Upper lobe of right lung (tissue), 1 donor: ENCODE results near the gene VPS51. TPM values are rescaled to one million over a fixed set of nuclear protein-coding genes. Genes with fewer than 3 reads are reported as not detected.
A peak's percentile ranks its signal among the peaks of the same experiment; 100 is the strongest.
"Not testable (repeated sequence)": the region's sequence is repeated elsewhere in the genome, so short reads cannot be mapped to it uniquely, and the experiment has no call there.

ENCODE experiments used
- ATAC-seq: fragments of 200-7000 bp; cut with Tn5 transposase; one replicate; pipeline ENCODE4 v1.9.1; 2020; ENCODE audit warnings: mild to moderate bottlenecking, moderate library complexity
- DNase-seq: peaks from one replicate; pipeline ENCODE4 v3.0.0-alpha.2; 2020
- H3K27ac ChIP-seq: fragments of 200-600 bp; one replicate; pipeline ENCODE4 v1.8.0; 2022
- H3K27me3 ChIP-seq: fragments of 200-600 bp; one replicate; pipeline ENCODE4 v1.8.0; 2022; ENCODE audit warnings: mild to moderate bottlenecking
- H3K36me3 ChIP-seq: fragments of 200-600 bp; one replicate; pipeline ENCODE4 v1.8.0; 2022
- H3K4me1 ChIP-seq: fragments of 200-600 bp; one replicate; pipeline ENCODE4 v1.8.0; 2022
- H3K4me3 ChIP-seq: fragments of 200-600 bp; one replicate; pipeline ENCODE4 v1.8.0; 2022; ENCODE audit warnings: mild to moderate bottlenecking
- H3K9me3 ChIP-seq: fragments of 200-600 bp; one replicate; pipeline ENCODE4 v1.8.0; 2022
- intact Hi-C: fragments of 100-400 bp; cut with DNase I; formaldehyde crosslinking; loops from one replicate; pipeline ENCODE4 v1.11.0; 2022
- total RNA-seq: library from RNA; stranded (reverse); fragmentation: NEBNext Ultra II Directional; extraction: Animal tissue kit (Norgen Biotek cat#: 25700); gene quantifications from one replicate; pipeline ENCODE4 v1.2.1, GENCODE V29; 2021
- TF ChIP-seq, protein P1 (sequence below): fragments of 200-600 bp; IDR thresholded peaks from one replicate; pipeline ENCODE4 v1.8.0; 2022; ENCODE audit warnings: antibody characterized with exemption
- donor health status: DM: no; HTN: yes; CAD: no; lungs with severe emphysema.

The VPS51 gene
- total RNA-seq, 1 donor from 2014 or later, result 101 TPM

DNA sequence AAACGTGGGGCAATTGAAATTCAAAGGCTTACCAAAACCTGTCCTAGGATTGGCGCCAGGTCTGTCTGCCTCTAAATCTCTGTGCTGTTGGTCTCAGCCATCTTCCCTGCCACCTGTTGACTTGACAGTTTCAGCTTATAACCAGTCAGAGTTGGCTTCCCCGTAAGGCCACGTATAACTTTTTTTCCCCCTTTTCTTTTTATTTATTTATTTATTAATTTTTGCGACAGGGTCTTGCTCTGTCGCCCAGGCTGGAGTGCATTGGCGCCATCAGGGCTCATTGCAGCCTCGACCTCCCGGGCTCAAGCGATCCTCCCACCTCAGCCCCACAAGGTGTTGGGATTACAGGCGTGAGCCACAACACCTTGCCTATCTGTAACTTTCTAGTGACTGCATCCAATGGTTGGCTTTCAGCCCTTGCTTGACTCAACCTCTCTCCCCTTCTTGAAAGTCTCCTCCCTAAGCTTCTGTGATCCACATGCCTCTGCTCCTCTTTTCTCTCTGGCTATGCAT lies 39.7 kb downstream of the VPS51 start:
- ATAC-seq, result no peak
- TF ChIP-seq, protein P1, sequence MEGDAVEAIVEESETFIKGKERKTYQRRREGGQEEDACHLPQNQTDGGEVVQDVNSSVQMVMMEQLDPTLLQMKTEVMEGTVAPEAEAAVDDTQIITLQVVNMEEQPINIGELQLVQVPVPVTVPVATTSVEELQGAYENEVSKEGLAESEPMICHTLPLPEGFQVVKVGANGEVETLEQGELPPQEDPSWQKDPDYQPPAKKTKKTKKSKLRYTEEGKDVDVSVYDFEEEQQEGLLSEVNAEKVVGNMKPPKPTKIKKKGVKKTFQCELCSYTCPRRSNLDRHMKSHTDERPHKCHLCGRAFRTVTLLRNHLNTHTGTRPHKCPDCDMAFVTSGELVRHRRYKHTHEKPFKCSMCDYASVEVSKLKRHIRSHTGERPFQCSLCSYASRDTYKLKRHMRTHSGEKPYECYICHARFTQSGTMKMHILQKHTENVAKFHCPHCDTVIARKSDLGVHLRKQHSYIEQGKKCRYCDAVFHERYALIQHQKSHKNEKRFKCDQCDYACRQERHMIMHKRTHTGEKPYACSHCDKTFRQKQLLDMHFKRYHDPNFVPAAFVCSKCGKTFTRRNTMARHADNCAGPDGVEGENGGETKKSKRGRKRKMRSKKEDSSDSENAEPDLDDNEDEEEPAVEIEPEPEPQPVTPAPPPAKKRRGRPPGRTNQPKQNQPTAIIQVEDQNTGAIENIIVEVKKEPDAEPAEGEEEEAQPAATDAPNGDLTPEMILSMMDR, result no peak
- intact Hi-C loops, result no loop called here
- Histone ChIP-seq H3K36me3 (peaks cover 22% of the 10 kb centered on the region), H3K27me3 (no peaks in the 10 kb centered on the region), H3K4me1 (peaks cover 24% of the 10 kb centered on the region), H3K27ac (peak overlapping the region; percentile 100), H3K4me3 (peak overlapping the region; percentile 95), H3K9me3 (no peaks in the 10 kb centered on the region)
- peak; percentile 43 for DNase-seq

DNA sequence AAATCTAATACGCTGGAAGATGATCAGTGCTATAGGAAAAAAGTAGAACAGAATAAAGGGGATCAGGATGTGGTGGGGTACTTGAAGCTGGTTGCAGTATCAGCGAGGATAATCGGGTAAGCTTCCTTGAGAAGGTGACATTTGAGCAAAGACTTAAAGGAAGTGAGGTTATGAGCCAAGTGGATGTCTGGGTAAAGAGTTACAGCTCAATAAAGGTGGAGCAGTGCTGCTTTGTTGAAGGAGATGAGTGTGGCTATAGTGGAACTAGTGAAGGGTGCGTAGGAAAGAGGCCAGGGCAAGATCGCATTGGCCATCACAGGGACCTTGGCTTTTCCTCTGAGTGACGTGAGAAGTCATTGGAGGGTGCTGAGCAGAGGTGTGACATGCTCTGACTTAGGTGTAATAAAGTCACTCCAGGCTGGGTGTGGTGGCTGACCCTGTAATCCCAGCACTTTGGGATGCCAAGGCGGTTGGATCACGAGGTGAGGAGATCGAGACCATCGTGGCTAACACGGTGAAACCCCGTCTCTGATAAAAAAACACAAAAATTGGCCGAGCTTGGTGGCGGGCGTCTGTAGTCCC lies 40.6 kb downstream of the VPS51 start:
- Histone ChIP-seq H3K27ac (no peak overlapping the region), H3K4me1 (peaks cover 24% of the 10 kb centered on the region), H3K27me3 (no peaks in the 10 kb centered on the region), H3K9me3 (no peaks in the 10 kb centered on the region), H3K4me3 (no peak overlapping the region), H3K36me3 (peaks cover 12% of the 10 kb centered on the region)
- intact Hi-C loops, result no loop called here
- ATAC-seq (no peak), DNase-seq (no peak)
- TF ChIP-seq, protein P1, result no peak

DNA sequence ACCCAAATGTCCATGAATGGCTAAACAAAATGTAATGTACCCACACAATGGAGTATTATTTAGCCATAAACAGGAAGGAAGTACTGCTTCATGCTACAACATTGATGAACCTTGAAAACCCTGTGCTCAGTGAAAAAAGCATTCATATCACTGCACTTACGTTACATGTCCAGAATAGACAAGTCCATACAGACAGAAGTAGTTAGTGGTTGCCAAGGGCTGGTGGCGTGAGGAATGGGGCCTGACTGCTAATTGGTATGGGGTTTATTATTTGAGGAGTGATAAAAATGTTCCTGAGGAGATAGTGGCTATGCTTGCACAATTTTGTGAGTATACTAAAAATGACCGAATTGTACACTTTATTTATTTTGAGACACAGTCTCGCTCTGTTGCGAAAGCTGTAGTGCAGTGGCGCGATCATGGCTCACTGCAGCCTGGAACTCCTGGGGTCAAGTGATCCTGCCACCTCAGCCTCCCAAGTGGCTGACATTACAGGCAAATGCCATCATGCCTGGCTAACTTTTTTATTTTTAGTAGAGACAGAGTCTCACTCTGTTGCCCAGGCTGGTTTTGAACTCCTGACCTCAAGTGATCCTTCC lies 46.0 kb downstream of the VPS51 start:
- Histone ChIP-seq H3K4me1 (no peaks in the 10 kb centered on the region), H3K4me3 (no peak overlapping the region), H3K27ac (no peak overlapping the region), H3K36me3 (no peaks in the 10 kb centered on the region), H3K27me3 (no peaks in the 10 kb centered on the region), H3K9me3 (no peaks in the 10 kb centered on the region)
- ATAC-seq (peak; percentile 32), DNase-seq (peak; percentile 67)
- TF ChIP-seq, protein P1, result no peak
- intact Hi-C loops, result no loop called here

DNA sequence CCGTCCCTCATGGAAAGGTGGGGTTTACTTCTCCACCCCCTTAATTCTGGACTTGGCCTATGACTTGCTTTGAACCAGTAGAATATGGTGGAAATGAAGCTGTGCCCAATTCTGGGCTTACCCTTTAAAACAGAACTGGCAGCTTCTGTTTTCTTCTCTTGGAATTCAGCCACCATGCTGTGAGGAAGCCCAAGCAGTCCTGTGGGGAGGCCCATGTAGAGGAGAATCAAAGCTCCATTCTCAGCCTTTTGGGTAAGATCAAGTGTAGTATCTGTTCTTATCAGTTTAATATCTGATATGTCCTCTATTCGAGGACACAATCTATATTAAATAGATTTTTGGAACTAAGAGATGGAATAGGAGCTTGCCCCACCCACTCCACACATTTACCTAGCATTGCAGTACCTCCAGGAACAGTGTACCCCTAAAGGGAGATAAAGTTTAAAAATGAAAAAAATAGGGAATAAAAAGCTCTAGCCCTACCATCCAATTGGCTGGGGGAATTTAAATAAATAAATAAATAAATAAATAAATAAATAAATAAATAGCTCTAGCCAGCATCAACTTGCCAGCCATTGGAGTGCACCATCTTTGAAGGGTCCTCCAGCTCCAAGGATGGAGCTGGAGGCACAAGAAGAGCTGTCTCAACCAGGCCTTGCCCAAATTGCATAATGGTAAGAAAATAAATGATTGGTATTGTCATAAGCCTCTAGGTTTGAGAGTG lies 51.5 kb downstream of the VPS51 start:
- no peaks in the 10 kb centered on the region for H3K36me3 ChIP-seq
- no peak overlapping the region for H3K27ac ChIP-seq
- H3K9me3 ChIP-seq, result no peaks in the 10 kb centered on the region
- no peak overlapping the region for H3K4me3 ChIP-seq
- DNase-seq, result no peak
- peaks cover 17% of the 10 kb centered on the region for H3K4me1 ChIP-seq
- H3K27me3 ChIP-seq, result no peaks in the 10 kb centered on the region
- intact Hi-C loops, result no loop called here
- TF ChIP-seq, protein P1, result no peak
- ATAC-seq, result no peak

DNA sequence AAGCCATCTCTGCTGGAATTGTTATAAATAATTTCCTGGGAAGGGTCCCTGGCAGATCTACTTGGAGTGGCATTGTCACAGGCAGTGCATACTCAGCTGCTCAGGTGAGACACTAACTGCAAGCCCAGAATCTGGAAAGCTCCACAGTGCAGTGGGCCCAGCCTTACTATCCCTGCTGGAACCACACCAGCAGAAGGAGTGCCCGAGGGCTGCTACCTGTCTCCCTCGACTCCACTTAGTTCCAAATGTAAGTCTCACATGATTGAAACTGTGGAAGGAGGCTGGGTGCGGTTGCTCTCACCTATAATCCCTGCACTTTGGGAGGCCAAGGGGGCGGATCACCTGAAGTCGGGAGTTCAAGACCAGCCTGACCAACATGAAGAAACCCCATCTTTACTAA lies 52.6 kb downstream of the VPS51 start:
- no peaks in the 10 kb centered on the region for H3K27me3 ChIP-seq
- no peak for ATAC-seq
- intact Hi-C loops, result no loop called here
- no peaks in the 10 kb centered on the region for H3K36me3 ChIP-seq
- no peaks in the 10 kb centered on the region for H3K9me3 ChIP-seq
- no peak overlapping the region for H3K4me3 ChIP-seq
- H3K4me1 ChIP-seq, result peaks cover 17% of the 10 kb centered on the region
- TF ChIP-seq, protein P1, result no peak
- H3K27ac ChIP-seq, result no peak overlapping the region
- no peak for DNase-seq

DNA sequence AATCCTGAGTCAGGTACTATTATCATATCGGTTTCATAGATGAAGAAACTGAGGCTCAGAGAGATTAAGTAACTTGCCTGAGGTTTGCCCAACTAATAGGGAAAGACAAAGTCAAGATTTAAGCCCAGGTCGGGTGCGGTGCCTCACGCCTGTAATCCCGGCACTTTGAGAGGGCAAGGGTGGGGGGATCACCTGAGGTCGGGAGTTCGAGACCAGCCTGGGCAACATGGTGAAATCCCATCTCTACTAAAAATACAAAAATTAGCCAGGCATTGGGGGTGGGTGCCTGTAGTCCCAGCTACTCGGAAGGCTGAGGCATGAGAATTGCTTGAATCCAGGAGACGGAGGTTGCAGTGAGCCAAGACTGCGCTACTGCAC lies 54.1 kb downstream of the VPS51 start:
- ATAC-seq, H3K36me3 ChIP-seq: not testable (repeated sequence)

More for the DNA sequence above, 54.1 kb downstream of the VPS51 start:
- H3K27me3 ChIP-seq, H3K9me3 ChIP-seq, DNase-seq, H3K4me3 ChIP-seq, intact Hi-C loops: not testable (repeated sequence)
- Histone ChIP-seq H3K27ac (peak overlapping the region; percentile 71), H3K4me1 (peaks cover 17% of the 10 kb centered on the region)
